Kidney epithelial cell (primary cell): Measurements from ENCODE around the gene KRTAP10-8. TPM values are rescaled to one million over a fixed set of nuclear protein-coding genes. Genes with fewer than 3 reads are reported as not detected.
"Not testable (repeated sequence)": the region's sequence is repeated elsewhere in the genome, so short reads cannot be mapped to it uniquely, and the experiment has no call there.

ENCODE experiments used
- DNase-seq: peaks from one replicate; pipeline ENCODE4 v3.0.0-alpha.2; 2010; ENCODE audit warnings: low read depth
- H3K27me3 ChIP-seq: 2 replicates; pipeline ENCODE4 v1.6.0; 2011; ENCODE audit warnings: low read length; ENCODE audit not compliant: control insufficient read depth, insufficient read depth
- H3K36me3 ChIP-seq: 2 replicates; pipeline ENCODE4 v1.5.1; 2011; ENCODE audit warnings: low read length; ENCODE audit not compliant: control insufficient read depth, insufficient read depth
- H3K4me3 ChIP-seq: 2 replicates; pipeline ENCODE4 v1.5.1; 2011; ENCODE audit warnings: low read depth, mild to moderate bottlenecking, control low read depth, low read length
- CTCF ChIP-seq: IDR thresholded peaks from 2 replicates; pipeline ENCODE4 v1.5.1; 2011; ENCODE audit warnings: mild to moderate bottlenecking, moderate library complexity, low read length, control low read depth, inconsistent platforms; ENCODE audit not compliant: insufficient read depth, poor library complexity, severe bottlenecking
- total RNA-seq: library from RNA; depleted of rRNA; stranded (reverse); fragments of >200 nt; gene quantifications from 2 replicates; pipeline ENCODE4 v1.2.3, GENCODE V29; 2015

Gene KRTAP10-8
- total RNA-seq, 1 donor from 2014 or later = not detected

GRCh38 chr21:44590311-44590721 lies 21.6 kb upstream of the KRTAP10-8 start:
- DNase-seq = no peak
- Histone ChIP-seq H3K4me3 (no peak overlapping the region), H3K27me3 (peaks cover 14% of the 10 kb centered on the region), H3K36me3 (no peaks in the 10 kb centered on the region)
- no peak for TF ChIP-seq CTCF

- not testable (repeated sequence) for DNase-seq, H3K36me3 ChIP-seq, H3K4me3 ChIP-seq
- H3K27me3 ChIP-seq = peaks cover 14% of the 10 kb centered on the region
These were observed 20.7 kb upstream of the KRTAP10-8 start for GRCh38 chr21:44590897-44591800.

GRCh38 chr21:44591801-44592130 lies 20.1 kb upstream of the KRTAP10-8 start:
- H3K36me3 ChIP-seq, DNase-seq, H3K4me3 ChIP-seq: not testable (repeated sequence)
- H3K27me3 ChIP-seq = peaks cover 14% of the 10 kb centered on the region

DNA sequence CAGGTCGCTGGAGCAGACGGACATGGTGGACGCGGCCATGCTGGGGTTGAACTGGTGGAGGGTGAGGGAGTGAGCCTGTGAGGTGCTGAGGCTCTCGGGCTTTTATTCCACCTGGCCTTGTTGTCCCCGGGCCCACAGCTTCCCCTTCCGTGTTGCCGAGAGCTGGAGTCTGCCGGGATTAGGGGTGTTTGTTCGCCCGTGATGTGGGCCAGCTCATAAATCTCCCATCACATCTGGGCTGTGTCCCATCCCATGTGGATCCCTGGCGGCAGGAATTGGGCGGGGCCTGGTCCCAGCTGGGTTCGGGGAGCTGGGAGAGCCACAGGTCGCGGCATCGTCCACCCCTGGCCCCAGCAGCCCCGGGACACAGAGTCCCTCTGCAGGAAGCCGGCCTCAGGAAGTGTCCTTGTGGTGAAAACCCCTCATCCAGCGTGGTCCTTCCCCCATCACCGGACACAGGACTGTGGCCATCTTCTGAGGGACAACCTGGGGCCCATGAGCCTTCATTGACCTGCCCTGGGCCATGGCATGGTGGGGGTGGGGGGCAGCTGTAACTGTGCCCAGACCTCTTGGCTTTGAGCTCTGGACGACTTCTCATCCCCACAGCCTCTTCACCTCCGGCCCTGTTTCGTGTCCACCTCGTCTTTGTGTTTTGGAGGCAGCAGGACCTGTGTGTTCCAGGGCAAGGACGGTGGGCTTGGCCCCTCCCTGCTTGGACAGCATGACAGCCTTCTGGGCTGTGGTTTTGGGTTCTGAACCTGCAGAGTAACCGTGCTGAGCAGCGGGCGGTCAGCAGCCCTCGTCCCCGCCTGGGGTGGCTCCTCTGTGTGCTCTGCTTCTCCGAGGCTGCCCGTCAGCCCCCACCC lies 19.2 kb upstream of the KRTAP10-8 start, which contains the start of gene KRTAP10-6:
TSS of gene KRTAP10-6 (minus strand) at position 60 of the 866 bp plus-strand sequence. CDS start at position 39, 21 bp downstream.
- no peak for TF ChIP-seq CTCF
- Histone ChIP-seq H3K27me3 (peaks cover 14% of the 10 kb centered on the region), H3K36me3 (no peaks in the 10 kb centered on the region), H3K4me3 (no peak within 1 kb of the TSS)
- DNase-seq = no peak

DNA sequence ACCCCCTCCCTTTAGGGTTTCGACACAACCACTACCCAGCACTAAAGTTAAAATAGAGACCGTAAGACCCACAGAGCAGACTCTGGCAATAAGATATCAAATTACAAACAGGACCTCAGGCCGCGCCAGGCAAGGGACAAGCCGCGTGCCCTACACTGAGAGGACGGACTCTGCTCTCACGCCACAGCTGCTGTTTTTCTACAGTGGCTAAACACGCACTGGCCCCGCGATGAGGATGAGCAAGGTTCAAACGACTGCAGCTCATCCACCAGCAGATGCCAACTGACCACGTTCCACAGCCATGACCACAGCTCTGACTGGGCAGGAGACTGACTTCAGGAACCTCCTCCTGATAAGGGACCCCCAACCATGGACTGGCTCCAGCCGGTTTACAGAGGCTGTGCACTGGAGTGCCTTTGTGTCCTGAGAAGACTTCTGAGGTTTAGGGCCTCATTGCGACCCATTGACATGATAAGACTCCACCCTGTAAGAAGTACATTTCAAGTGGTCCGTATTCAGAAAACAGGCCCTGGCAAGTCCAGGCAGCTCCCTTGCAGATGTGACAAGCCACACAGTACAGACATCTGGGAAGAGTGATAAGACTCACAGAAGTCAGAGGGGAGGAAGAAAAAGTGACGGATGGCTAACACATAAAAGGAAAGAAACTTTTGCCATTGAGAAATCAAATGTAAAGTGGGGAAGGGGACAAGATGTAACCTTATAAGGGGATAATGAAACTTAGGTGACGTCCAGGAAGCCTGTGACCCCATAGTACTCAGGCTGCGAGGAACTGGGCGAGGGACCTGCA lies 18.1 kb upstream of the KRTAP10-8 start:
- no peak overlapping the region for H3K4me3 ChIP-seq
- no peak for DNase-seq
- TF ChIP-seq CTCF = no peak

DNA sequence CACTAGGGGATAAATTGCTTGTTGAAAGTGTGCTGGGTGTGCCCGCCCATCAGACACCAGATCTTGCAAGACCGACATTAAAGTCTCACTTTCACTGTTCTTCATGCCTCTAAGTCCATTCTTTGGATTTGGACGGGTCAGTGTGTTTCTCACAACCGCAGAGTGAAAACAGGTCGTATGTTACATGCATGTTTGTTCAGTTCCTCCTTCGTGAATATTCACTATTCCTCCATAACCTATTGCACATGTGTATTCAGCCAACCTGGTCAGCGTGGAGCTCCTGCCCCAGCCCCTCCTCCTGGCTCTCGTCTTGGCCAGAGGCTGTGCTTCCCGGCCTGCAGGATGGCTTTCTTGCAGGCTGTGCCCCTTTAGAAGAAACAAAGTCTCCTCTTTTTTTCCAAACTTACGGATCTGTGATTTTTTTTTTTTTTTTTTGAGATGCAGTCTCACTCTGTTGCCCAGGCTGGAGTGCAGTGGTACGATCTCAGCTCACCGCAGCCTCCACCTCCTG lies 17.4 kb upstream of the KRTAP10-8 start:
- H3K36me3 ChIP-seq = no peaks in the 10 kb centered on the region
- no peak for TF ChIP-seq CTCF
- DNase-seq = no peak
- peaks cover 14% of the 10 kb centered on the region for H3K27me3 ChIP-seq
- H3K4me3 ChIP-seq = no peak overlapping the region

More for the DNA sequence above, 18.1 kb upstream of the KRTAP10-8 start:
- Histone ChIP-seq H3K27me3 (peaks cover 14% of the 10 kb centered on the region), H3K36me3 (no peaks in the 10 kb centered on the region)
